ENCODE measurements around the gene BCR.

The BCR gene

GRCh38 chr22:23242473-23243001, 62.2 kb downstream of the BCR start:
- H3K27me3 ChIP-seq (ENCODE audit: control insufficient read depth, insufficient read depth, low read length), result no peaks in the 10 kb centered on the region
- H3K27ac ChIP-seq (ENCODE audit: low read depth, low read length), result peak overlapping the region; percentile 99
- peak overlapping the region; percentile 51 for H3K4me3 ChIP-seq (ENCODE audit: low read depth, low read length)
- peaks cover 58% of the 10 kb centered on the region for H3K4me1 ChIP-seq (ENCODE audit: control insufficient read depth, insufficient read depth, low read length)
- peak overlapping the region; percentile 52 for H3K9ac ChIP-seq (ENCODE audit: low read depth, low read length)
- no peaks in the 10 kb centered on the region for H3K9me3 ChIP-seq (ENCODE audit: control insufficient read depth, insufficient read depth, low read length)
- no peaks in the 10 kb centered on the region for H3K36me3 ChIP-seq (ENCODE audit: control insufficient read depth, insufficient read depth, low read length)

- H3K9me3 ChIP-seq (ENCODE audit: control insufficient read depth, insufficient read depth, low read length), result no peaks in the 10 kb centered on the region
- H3K27ac ChIP-seq (ENCODE audit: low read depth, low read length), result peak overlapping the region; percentile 99
- peak overlapping the region; percentile 52 for H3K9ac ChIP-seq (ENCODE audit: low read depth, low read length)
- H3K4me1 ChIP-seq (ENCODE audit: control insufficient read depth, insufficient read depth, low read length), result peaks cover 54% of the 10 kb centered on the region
- peak overlapping the region; percentile 51 for H3K4me3 ChIP-seq (ENCODE audit: low read depth, low read length)
- no peaks in the 10 kb centered on the region for H3K27me3 ChIP-seq (ENCODE audit: control insufficient read depth, insufficient read depth, low read length)
- no peaks in the 10 kb centered on the region for H3K36me3 ChIP-seq (ENCODE audit: control insufficient read depth, insufficient read depth, low read length)
Observed at GRCh38 chr22:23243006-23243573, 62.8 kb downstream of the BCR start.

- Histone ChIP-seq H3K4me1 (ENCODE audit: control insufficient read depth, insufficient read depth, low read length) (peaks cover 61% of the 10 kb centered on the region), H3K36me3 (ENCODE audit: control insufficient read depth, insufficient read depth, low read length) (no peaks in the 10 kb centered on the region), H3K27ac (ENCODE audit: low read depth, low read length) (peak overlapping the region; percentile 99), H3K27me3 (ENCODE audit: control insufficient read depth, insufficient read depth, low read length) (no peaks in the 10 kb centered on the region), H3K4me3 (ENCODE audit: low read depth, low read length) (no peak overlapping the region), H3K9ac (ENCODE audit: low read depth, low read length) (no peak overlapping the region), H3K9me3 (ENCODE audit: control insufficient read depth, insufficient read depth, low read length) (no peaks in the 10 kb centered on the region)
Observed at GRCh38 chr22:23243859-23244689, 63.8 kb downstream of the BCR start.

- Histone ChIP-seq H3K4me3 (ENCODE audit: low read depth, low read length) (no peak overlapping the region), H3K9me3 (ENCODE audit: control insufficient read depth, insufficient read depth, low read length) (no peaks in the 10 kb centered on the region), H3K4me1 (ENCODE audit: control insufficient read depth, insufficient read depth, low read length) (peaks cover 64% of the 10 kb centered on the region), H3K9ac (ENCODE audit: low read depth, low read length) (no peak overlapping the region), H3K27me3 (ENCODE audit: control insufficient read depth, insufficient read depth, low read length) (no peaks in the 10 kb centered on the region), H3K36me3 (ENCODE audit: control insufficient read depth, insufficient read depth, low read length) (no peaks in the 10 kb centered on the region), H3K27ac (ENCODE audit: low read depth, low read length) (peak overlapping the region; percentile 99)
Observed at GRCh38 chr22:23244690-23245044, 64.4 kb downstream of the BCR start.

- Histone ChIP-seq H3K4me1 (ENCODE audit: control insufficient read depth, insufficient read depth, low read length) (peaks cover 68% of the 10 kb centered on the region), H3K27ac (ENCODE audit: low read depth, low read length) (peak overlapping the region; percentile 99), H3K36me3 (ENCODE audit: control insufficient read depth, insufficient read depth, low read length) (no peaks in the 10 kb centered on the region), H3K27me3 (ENCODE audit: control insufficient read depth, insufficient read depth, low read length) (no peaks in the 10 kb centered on the region), H3K9me3 (ENCODE audit: control insufficient read depth, insufficient read depth, low read length) (no peaks in the 10 kb centered on the region), H3K9ac (ENCODE audit: low read depth, low read length) (no peak overlapping the region), H3K4me3 (ENCODE audit: low read depth, low read length) (no peak overlapping the region)
Observed at GRCh38 chr22:23245045-23245798, 64.9 kb downstream of the BCR start.

- Histone ChIP-seq H3K4me3 (ENCODE audit: low read depth, low read length) (no peak overlapping the region), H3K36me3 (ENCODE audit: control insufficient read depth, insufficient read depth, low read length) (no peaks in the 10 kb centered on the region), H3K9me3 (ENCODE audit: control insufficient read depth, insufficient read depth, low read length) (no peaks in the 10 kb centered on the region), H3K9ac (ENCODE audit: low read depth, low read length) (no peak overlapping the region), H3K27ac (ENCODE audit: low read depth, low read length) (no peak overlapping the region), H3K4me1 (ENCODE audit: control insufficient read depth, insufficient read depth, low read length) (peaks cover 67% of the 10 kb centered on the region), H3K27me3 (ENCODE audit: control insufficient read depth, insufficient read depth, low read length) (no peaks in the 10 kb centered on the region)
Observed at GRCh38 chr22:23245799-23246136, 65.5 kb downstream of the BCR start.

- no peak overlapping the region for H3K9ac ChIP-seq (ENCODE audit: low read depth, low read length)
- H3K27me3 ChIP-seq (ENCODE audit: control insufficient read depth, insufficient read depth, low read length), result no peaks in the 10 kb centered on the region
- H3K36me3 ChIP-seq (ENCODE audit: control insufficient read depth, insufficient read depth, low read length), result no peaks in the 10 kb centered on the region
- H3K27ac ChIP-seq (ENCODE audit: low read depth, low read length), result peak overlapping the region; percentile 12
- no peak overlapping the region for H3K4me3 ChIP-seq (ENCODE audit: low read depth, low read length)
- H3K9me3 ChIP-seq (ENCODE audit: control insufficient read depth, insufficient read depth, low read length), result no peaks in the 10 kb centered on the region
- peaks cover 66% of the 10 kb centered on the region for H3K4me1 ChIP-seq (ENCODE audit: control insufficient read depth, insufficient read depth, low read length)
Observed at GRCh38 chr22:23246982-23247766, 66.9 kb downstream of the BCR start.

GRCh38 chr22:23248583-23248982, 68.3 kb downstream of the BCR start:
- peaks cover 3% of the 10 kb centered on the region; the same call in 1 of the 2 replicates for H3K36me3 ChIP-seq (ENCODE audit: control insufficient read depth, insufficient read depth, low read length)
- H3K9ac ChIP-seq (ENCODE audit: low read depth, low read length), result no peak overlapping the region
- no peaks in the 10 kb centered on the region for H3K27me3 ChIP-seq (ENCODE audit: control insufficient read depth, insufficient read depth, low read length)
- H3K9me3 ChIP-seq (ENCODE audit: control insufficient read depth, insufficient read depth, low read length), result no peaks in the 10 kb centered on the region
- peak overlapping the region; percentile 21 for H3K27ac ChIP-seq (ENCODE audit: low read depth, low read length)
- H3K4me3 ChIP-seq (ENCODE audit: low read depth, low read length), result no peak overlapping the region
- H3K4me1 ChIP-seq (ENCODE audit: control insufficient read depth, insufficient read depth, low read length), result peaks cover 61% of the 10 kb centered on the region

GRCh38 chr22:23250056-23250784, 69.9 kb downstream of the BCR start:
- Histone ChIP-seq H3K27me3 (ENCODE audit: control insufficient read depth, insufficient read depth, low read length) (no peaks in the 10 kb centered on the region), H3K9me3 (ENCODE audit: control insufficient read depth, insufficient read depth, low read length) (no peaks in the 10 kb centered on the region), H3K4me1 (ENCODE audit: control insufficient read depth, insufficient read depth, low read length) (peaks cover 46% of the 10 kb centered on the region), H3K9ac (ENCODE audit: low read depth, low read length) (no peak overlapping the region), H3K36me3 (ENCODE audit: control insufficient read depth, insufficient read depth, low read length) (peaks cover 19% of the 10 kb centered on the region), H3K27ac (ENCODE audit: low read depth, low read length) (peak overlapping the region; percentile 0), H3K4me3 (ENCODE audit: low read depth, low read length) (no peak overlapping the region)

GRCh38 chr22:23250785-23251363, 70.6 kb downstream of the BCR start:
- H3K9ac ChIP-seq (ENCODE audit: low read depth, low read length), result no peak overlapping the region
- no peak overlapping the region for H3K27ac ChIP-seq (ENCODE audit: low read depth, low read length)
- H3K4me3 ChIP-seq (ENCODE audit: low read depth, low read length), result no peak overlapping the region
- H3K4me1 ChIP-seq (ENCODE audit: control insufficient read depth, insufficient read depth, low read length), result peaks cover 42% of the 10 kb centered on the region
- H3K9me3 ChIP-seq (ENCODE audit: control insufficient read depth, insufficient read depth, low read length), result no peaks in the 10 kb centered on the region
- H3K27me3 ChIP-seq (ENCODE audit: control insufficient read depth, insufficient read depth, low read length), result no peaks in the 10 kb centered on the region
- H3K36me3 ChIP-seq (ENCODE audit: control insufficient read depth, insufficient read depth, low read length), result peaks cover 26% of the 10 kb centered on the region
